ENCODE results near the gene CCL27.

The CCL27 gene

DNA sequence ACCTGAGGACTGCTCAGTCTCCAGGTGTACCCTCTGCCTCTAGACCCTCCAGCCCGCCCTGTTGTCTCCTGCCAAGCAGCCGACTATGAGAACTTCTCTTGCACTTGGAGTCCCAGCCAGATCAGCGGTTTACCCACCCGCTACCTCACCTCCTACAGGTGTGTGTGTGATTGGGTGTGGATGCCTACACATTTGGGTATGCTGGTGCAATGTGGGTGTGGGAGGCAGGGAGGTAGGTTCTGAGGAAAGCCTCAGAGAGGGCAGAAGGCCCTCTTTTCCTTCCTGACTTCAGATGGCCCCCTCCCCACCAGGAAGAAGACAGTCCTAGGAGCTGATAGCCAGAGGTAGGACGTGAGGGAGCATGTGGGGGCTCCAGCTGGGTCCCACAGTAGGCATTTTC lies 5.5 kb downstream of the CCL27 start:
- Histone ChIP-seq H2AFZ (ENCODE audit: low read depth, low read length) (no peak overlapping the region), H3K9ac (ENCODE audit: low read length) (no peak overlapping the region)
- no peak for TF ChIP-seq EZH2phosphoT487 (IDR thresholded peaks at IDR 0.05; ENCODE audit: low read depth)
- TF ChIP-seq, protein P1, sequence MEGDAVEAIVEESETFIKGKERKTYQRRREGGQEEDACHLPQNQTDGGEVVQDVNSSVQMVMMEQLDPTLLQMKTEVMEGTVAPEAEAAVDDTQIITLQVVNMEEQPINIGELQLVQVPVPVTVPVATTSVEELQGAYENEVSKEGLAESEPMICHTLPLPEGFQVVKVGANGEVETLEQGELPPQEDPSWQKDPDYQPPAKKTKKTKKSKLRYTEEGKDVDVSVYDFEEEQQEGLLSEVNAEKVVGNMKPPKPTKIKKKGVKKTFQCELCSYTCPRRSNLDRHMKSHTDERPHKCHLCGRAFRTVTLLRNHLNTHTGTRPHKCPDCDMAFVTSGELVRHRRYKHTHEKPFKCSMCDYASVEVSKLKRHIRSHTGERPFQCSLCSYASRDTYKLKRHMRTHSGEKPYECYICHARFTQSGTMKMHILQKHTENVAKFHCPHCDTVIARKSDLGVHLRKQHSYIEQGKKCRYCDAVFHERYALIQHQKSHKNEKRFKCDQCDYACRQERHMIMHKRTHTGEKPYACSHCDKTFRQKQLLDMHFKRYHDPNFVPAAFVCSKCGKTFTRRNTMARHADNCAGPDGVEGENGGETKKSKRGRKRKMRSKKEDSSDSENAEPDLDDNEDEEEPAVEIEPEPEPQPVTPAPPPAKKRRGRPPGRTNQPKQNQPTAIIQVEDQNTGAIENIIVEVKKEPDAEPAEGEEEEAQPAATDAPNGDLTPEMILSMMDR (IDR thresholded peaks at IDR 0.05; ENCODE audit: low read depth, low read length): no peak

DNA sequence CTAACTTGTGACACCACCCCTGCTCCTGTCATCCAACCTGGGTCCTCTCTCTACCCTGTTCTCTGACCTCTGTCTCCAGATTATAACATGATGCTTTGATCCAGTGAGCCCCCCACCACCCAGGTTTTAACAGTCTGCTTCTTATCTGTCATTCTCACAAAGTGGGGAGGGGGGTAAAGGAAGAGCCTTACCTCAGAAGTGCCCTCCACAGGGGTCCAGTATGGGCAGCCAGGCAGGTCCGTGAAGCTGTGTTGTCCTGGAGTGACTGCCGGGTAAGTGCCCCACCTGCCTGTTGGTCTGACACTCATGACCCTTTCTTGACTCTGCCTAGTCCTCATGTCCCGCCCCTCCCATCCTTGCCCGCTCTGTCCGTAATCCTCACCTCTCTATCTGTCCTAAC lies 7.1 kb downstream of the CCL27 start:
- Histone ChIP-seq H3K9ac (ENCODE audit: low read length) (no peak overlapping the region), H3K27me3 (ENCODE audit: low read depth, low read length) (no peaks in the 10 kb centered on the region), H3K79me2 (ENCODE audit: low read length) (no peaks in the 10 kb centered on the region), H4K20me1 (ENCODE audit: insufficient read depth, low read length) (no peaks in the 10 kb centered on the region), H2AFZ (ENCODE audit: low read depth, low read length) (no peak overlapping the region), H3K27ac (ENCODE audit: low read length) (no peak overlapping the region), H3K36me3 (replicated peaks; ENCODE audit: low read depth, low read length) (no peaks in the 10 kb centered on the region), H3K9me3 (ENCODE audit: insufficient read depth, low read length) (no peaks in the 10 kb centered on the region), H3K4me1 (ENCODE audit: low read length) (peaks cover 19% of the 10 kb centered on the region), H3K4me3 (ENCODE audit: low read length) (no peak overlapping the region), H3K4me2 (ENCODE audit: low read length) (no peak overlapping the region)
- TF ChIP-seq EZH2phosphoT487 (IDR thresholded peaks at IDR 0.05; ENCODE audit: low read depth): no peak
- TF ChIP-seq, protein P1 (IDR thresholded peaks at IDR 0.05; ENCODE audit: low read depth, low read length): no peak

More for the DNA sequence above, 5.5 kb downstream of the CCL27 start:
- Histone ChIP-seq H4K20me1 (ENCODE audit: insufficient read depth, low read length) (no peaks in the 10 kb centered on the region), H3K4me1 (ENCODE audit: low read length) (peaks cover 19% of the 10 kb centered on the region), H3K36me3 (replicated peaks; ENCODE audit: low read depth, low read length) (no peaks in the 10 kb centered on the region), H3K9me3 (ENCODE audit: insufficient read depth, low read length) (no peaks in the 10 kb centered on the region), H3K4me2 (ENCODE audit: low read length) (no peak overlapping the region), H3K79me2 (ENCODE audit: low read length) (no peaks in the 10 kb centered on the region), H3K27me3 (ENCODE audit: low read depth, low read length) (no peaks in the 10 kb centered on the region), H3K4me3 (ENCODE audit: low read length) (no peak overlapping the region), H3K27ac (ENCODE audit: low read length) (no peak overlapping the region)

DNA sequence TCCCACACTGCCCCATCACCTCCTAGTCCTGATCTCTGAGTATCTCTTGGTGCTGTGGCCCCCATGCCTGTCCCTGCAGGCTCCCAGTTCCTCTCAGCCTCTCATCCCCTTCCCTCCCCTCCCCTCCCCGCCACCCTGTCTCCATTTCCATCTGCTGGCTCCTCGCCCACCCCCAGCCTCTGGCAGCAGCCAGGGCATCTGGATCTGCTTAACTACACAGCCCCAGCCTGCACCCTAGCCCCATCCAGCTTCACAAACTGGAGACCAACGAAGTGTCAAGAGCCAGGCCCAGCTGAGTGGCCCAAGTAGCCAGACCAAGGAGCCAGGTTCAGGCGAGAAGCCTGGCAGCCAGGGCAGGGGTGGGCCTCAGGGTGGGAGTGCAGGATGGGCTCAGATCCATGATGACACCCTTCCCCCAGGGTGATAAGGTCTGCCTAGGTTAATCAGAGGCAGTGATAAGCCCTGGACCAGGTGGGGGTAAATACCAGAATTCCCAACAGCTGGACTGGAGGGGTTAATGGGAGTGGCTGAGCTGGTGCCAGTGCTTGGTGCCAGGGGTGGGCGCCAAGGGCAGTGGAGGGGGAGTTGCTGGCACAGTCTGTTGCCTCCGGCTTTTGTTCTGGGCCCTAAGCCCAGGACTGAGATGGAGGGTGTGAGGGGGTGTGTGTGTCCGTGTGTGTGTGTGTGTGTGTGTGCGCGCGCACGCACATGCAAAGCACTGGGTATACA lies 8.0 kb downstream of the CCL27 start:
- Histone ChIP-seq H3K4me1 (ENCODE audit: low read length) (peaks cover 12% of the 10 kb centered on the region), H3K36me3 (replicated peaks; ENCODE audit: low read depth, low read length) (peaks cover 2% of the 10 kb centered on the region), H3K79me2 (ENCODE audit: low read length) (no peaks in the 10 kb centered on the region), H2AFZ (ENCODE audit: low read depth, low read length) (no peak overlapping the region), H3K9ac (ENCODE audit: low read length) (no peak overlapping the region), H3K4me2 (ENCODE audit: low read length) (no peak overlapping the region), H3K4me3 (ENCODE audit: low read length) (no peak overlapping the region), H3K9me3 (ENCODE audit: insufficient read depth, low read length) (no peaks in the 10 kb centered on the region), H3K27me3 (ENCODE audit: low read depth, low read length) (no peaks in the 10 kb centered on the region), H3K27ac (ENCODE audit: low read length) (no peak overlapping the region), H4K20me1 (ENCODE audit: insufficient read depth, low read length) (no peaks in the 10 kb centered on the region)
- TF ChIP-seq EZH2phosphoT487 (IDR thresholded peaks at IDR 0.05; ENCODE audit: low read depth): no peak
- TF ChIP-seq, protein P1 (IDR thresholded peaks at IDR 0.05; ENCODE audit: low read depth, low read length): no peak

DNA sequence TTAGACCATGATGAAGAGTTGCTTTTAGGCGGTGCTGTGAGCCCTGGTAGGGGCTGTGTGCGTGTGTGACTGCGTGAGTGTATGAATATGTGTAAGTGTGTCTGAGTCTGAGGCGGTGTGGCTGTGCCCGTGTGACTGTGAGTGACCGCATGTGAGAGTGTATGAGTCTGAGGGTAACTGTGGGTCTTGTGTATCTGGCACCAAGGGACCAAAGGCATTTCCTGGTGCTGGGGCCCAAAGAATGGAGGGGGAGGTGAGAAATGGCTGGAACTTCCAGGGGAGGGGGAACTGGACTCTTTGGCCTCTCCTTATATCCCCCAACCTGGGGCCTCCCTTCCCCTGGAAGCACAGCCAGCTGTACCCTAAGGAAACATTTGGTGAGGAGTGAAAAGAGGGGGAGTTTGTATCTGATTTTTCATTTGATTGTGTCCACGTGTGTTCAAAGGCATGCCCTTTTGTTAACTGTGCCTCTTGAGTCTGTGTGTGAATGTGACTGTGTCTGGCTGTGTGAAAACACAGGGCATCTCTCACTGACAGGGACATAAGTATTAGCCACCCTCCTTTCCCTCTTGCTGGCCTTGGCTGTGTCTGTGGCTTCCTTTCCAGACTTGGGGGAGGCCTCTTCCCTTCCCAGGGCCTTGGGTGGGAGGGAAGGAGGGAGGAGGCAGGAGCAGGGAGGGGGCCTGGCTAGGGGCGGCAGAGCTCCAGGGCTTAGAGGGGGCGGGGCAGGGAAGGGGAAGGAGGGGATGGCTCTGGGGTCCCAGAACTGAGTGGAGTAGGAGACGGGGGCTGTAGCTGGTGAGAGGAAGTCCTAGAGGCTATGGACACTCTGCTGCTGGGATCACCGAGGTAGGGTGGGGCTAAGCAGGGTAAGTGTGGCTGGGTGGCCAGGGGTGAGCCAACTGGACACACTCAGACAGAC lies 9.0 kb downstream of the CCL27 start:
- Histone ChIP-seq H3K4me3 (ENCODE audit: low read length) (no peak overlapping the region), H3K36me3 (replicated peaks; ENCODE audit: low read depth, low read length) (peaks cover 12% of the 10 kb centered on the region), H3K27me3 (ENCODE audit: low read depth, low read length) (no peaks in the 10 kb centered on the region), H3K9ac (ENCODE audit: low read length) (no peak overlapping the region), H3K27ac (ENCODE audit: low read length) (no peak overlapping the region), H3K9me3 (ENCODE audit: insufficient read depth, low read length) (no peaks in the 10 kb centered on the region), H3K4me2 (ENCODE audit: low read length) (no peak overlapping the region), H3K79me2 (ENCODE audit: low read length) (no peaks in the 10 kb centered on the region), H4K20me1 (ENCODE audit: insufficient read depth, low read length) (no peaks in the 10 kb centered on the region), H3K4me1 (ENCODE audit: low read length) (peaks cover 7% of the 10 kb centered on the region; the same call in 1 of the 2 replicates), H2AFZ (ENCODE audit: low read depth, low read length) (no peak overlapping the region)
- TF ChIP-seq, protein P1 (IDR thresholded peaks at IDR 0.05; ENCODE audit: low read depth, low read length): no peak
- TF ChIP-seq EZH2phosphoT487 (IDR thresholded peaks at IDR 0.05; ENCODE audit: low read depth): no peak

Data from OCI-LY3 (cell line).